ENCODE data around the gene VPS13A.

GRCh38 chr9:77218612-77219011 lies 41.3 kb downstream of the VPS13A start:
- TF ChIP-seq YY1 (IDR thresholded peaks at IDR 0.05) (no peak), CTCF (IDR thresholded peaks at IDR 0.05; ENCODE audit: low read depth, low read length, missing input control) (no peak), MAX (IDR thresholded peaks at IDR 0.05) (no peak), TAF1 (conservative IDR thresholded peaks at IDR 0.05) (no peak), FOXA2 (IDR thresholded peaks at IDR 0.05) (no peak), GABPA (IDR thresholded peaks at IDR 0.05 in 1 of 2, conservative IDR thresholded peaks at IDR 0.05 in 1 of 2) (no peak), NR2F2 (IDR thresholded peaks at IDR 0.05) (no peak), ATF3 (IDR thresholded peaks at IDR 0.05) (no peak), EGR1 (IDR thresholded peaks at IDR 0.05; ENCODE audit: low read depth in 2 of 2) (no peak), JUND (IDR thresholded peaks at IDR 0.05) (no peak), SP1 (IDR thresholded peaks at IDR 0.05) (no peak), REST (IDR thresholded peaks at IDR 0.05) (no peak)

Measured in liver (tissue), 3 donors.